ENCODE results near the gene GABRR3.

The GABRR3 gene

DNA sequence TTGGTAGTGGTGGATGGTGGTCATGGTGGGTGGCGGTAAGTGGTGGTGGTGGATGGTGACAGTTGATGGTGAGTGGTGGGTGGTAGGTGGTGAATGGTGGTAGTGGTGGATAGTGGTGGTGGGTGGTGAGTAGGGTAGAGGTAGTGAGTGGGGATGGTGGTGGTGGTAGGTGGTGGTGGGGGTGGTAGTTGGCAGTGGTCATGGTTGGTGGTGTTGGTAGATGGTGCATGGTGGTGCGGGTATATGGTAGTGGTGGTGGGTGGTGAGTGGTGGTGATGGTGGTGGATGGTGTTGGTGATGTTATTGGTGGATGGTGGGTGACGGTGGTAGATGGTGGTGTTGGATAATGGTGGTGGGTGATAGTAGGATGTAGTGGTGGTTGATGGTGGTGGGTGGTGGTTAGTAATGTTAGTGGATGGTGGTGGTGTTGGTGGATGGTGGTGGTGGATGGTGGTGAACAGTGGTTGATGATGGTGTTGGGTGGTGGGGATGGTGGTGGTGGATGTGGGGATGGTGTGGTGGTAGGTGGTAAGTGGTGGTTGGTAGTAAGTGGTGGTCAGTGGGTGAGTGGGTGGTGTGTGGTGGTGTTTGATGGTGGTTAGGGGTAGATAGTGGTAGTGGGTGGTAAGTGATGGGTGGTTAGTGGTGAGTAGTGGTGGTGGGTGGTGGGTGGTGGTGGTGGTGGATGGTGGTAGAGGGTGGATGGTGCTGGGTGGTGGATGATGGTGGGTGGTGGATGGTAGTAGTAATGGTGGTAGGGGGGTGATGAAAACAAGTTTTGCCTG is 46.1 kb downstream of the GABRR3 start:
- no peak for DNase-seq

DNA sequence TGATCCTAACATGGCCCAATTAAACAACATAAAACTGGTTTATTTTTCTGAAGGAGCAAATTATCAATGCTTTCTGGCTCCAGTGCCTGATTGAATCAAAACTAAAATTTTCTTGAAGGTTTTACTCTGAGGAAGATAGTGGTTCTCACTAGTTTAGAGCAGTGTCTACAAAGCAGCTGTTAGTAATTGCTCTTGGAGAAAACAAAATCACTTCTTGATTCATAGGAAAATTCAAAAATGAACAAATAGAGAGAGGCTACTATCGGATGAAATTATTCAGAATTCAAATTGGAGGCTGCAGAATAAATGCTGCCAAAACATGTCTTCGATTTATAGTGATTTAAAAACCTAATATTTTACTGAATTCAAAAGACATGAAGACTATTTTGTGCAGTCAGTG is 47.8 kb downstream of the GABRR3 start:
- no peak for DNase-seq

DNA sequence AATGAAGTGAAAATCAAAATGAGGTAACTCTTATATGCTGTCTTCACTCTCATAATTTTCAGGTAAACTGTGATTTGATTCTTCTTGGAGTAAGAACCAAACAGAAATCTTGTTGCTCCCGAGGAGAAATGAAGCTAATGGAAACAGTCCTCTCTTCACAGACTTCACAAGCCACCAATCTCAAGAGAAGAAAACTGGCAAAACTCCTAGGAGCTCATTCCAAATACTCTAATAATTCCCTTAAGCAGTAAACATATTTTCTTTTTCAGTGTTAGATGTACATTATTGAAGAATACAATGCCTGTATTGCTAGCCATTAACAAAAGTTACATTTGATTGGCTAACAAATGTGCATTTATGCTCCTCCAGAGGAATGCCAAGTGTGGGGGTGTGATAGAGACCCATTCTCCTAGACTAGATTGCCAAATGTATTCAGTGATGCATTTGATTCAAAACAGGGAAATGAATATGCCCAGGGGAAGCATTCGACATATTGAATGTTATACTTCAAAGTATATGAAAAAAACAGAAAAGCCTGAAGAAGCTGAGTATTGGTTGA is 51.1 kb downstream of the GABRR3 start:
- no peak for DNase-seq

- DNase-seq: no peak
Observed at GRCh38 chr3:97981886-97982285, 53.2 kb downstream of the GABRR3 start.

GRCh38 chr3:97979610-97980009 is 55.5 kb downstream of the GABRR3 start:
- no peak for DNase-seq

GRCh38 chr3:97975466-97975865 is 59.6 kb downstream of the GABRR3 start:
- DNase-seq: no peak

- DNase-seq: no peak
Observed at GRCh38 chr3:97974996-97975395, 60.1 kb downstream of the GABRR3 start.

GRCh38 chr3:97972976-97973375 is 62.1 kb downstream of the GABRR3 start:
- DNase-seq: no peak

GRCh38 chr3:97971679-97972567 is 63.2 kb downstream of the GABRR3 start, which contains the start of gene RIOX2:
Gene RIOX2, minus strand, starts transcription at chr3:97972431. Its CDS starts 4,838 bp downstream, at chr3:97967593.
- DNase-seq: peak; percentile 91

GRCh38 chr3:97970956-97971620 is 64.0 kb downstream of the GABRR3 start:
- DNase-seq: no peak

DNA sequence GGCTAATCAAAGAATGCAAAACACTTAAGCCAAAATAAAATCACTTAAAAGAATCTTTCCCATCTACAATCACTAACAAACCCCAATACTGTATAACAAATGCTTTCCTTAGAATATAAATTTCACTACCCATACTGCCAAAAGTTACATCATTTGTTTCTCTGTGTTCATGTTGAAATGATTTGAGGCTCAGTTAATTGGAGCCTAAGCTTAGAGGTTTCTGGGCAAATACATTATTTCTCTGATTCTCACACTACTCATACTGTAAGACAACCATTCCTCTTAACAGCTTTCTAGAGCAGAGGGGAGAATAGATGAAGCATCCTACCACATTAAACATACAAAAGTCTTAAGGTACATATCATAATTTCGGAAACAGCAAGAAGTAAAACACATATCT is 65.0 kb downstream of the GABRR3 start:
- DNase-seq: no peak

DNA sequence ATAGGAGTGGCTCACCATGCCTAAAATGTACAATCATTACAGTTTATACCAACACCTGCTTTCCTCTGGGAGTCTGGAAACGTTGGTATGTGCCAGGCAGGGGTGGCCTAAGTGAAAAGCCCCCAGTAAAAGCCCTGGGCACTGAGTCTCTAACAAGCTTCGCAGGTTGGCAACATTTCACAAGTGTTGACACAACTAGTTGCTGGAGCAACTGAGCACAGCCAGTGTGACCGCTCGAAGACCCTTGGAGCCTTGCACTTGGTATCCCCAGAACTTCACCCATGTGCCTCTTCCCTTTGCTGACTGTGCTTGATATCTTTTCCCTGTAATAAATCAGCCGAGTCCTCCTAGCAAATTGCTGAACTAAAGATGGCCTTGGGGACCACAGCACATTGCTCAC is 65.6 kb downstream of the GABRR3 start:
- no peak for DNase-seq

DNA sequence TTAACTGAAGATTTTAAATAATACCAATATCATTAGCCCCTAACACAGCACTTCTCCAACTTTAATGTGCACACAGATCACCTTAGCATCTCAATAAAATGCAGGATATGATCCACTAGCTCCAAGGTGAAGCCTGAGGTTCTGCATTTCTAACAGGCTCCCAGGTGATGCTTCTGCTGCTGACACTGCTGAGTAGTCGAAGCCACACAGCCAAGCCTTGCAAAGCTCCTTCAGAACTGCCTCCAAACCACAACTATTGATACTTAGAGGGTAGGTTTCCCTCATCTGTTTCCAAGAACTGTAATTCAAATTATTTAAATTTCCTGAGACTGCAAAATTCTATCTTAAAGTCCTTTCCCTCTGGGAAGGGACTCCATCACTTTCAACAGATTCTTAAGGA is 66.7 kb downstream of the GABRR3 start:
- no peak for DNase-seq

DNA sequence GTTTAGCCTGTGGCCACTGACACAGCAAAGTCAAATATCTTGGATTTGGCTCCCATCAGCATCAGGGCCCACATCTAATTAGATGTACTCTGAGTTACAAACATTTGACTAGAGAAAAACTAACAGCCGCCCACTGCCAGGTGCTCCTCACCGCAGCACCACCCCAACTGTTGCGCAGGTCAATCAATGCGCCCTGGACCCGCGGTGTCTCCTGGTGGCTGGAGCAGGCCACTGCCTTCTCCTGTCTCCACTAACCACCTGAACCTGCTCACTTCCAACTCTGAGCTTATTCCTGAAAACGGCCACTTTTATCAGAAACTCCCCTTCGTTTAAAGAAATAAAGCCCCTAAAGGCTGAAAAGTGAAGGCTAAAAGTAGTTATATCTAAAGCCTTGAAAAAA is 67.1 kb downstream of the GABRR3 start:
- no peak for DNase-seq

DNA sequence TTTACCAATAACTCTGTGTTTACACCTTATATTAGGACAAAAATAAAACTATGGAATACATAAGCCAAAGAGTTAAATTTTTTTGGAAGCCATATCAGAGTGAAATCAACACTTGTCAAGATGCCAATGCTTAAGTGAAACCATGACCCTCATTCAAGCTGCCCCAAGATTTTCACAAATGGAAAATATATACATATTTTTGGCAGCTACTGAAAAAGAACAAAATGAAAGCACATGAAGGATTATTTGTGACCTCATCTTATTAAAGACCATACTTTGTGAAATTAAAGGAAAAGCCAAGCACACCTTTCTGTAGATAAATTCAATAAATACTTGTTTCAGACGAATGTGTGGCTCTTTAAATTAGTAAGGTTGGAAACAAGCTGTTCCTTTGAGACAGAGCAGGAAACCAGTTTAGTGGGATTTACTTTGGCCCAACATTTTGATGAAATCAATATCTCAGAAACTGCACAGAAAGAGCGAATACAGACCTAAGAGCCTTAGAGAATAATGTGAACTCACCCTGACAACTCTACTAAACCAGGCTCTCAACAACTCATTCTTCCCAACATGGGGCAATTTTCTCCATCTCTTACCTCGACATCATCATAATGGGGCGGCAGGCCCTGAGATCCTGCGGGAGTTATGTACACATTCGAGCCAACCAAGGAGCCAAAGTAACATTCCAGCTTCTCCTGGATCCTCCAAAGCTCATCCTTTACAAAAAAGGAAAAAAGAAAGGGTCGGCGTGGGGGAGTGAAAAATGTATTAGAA is 73.9 kb downstream of the GABRR3 start:
- no peak for DNase-seq

DNA sequence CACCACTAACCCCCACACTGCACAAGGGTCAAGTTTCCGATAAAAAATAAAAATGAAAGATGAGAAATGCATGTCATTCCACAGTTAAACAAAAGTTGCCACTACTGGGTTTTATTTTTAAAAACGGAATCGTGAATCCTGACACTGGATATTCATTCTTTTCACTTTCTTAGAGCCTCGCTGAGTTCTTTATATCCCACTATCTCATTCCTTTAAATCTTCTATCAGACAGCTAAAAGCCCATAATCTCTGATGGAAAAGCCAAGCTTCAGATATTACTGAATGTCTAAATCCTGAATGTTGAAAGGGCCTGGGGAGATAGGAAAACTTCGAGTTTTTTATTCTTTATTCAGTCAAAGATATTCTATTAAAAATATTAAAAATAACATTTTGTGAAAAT is 74.6 kb downstream of the GABRR3 start:
- no peak for DNase-seq

DNA sequence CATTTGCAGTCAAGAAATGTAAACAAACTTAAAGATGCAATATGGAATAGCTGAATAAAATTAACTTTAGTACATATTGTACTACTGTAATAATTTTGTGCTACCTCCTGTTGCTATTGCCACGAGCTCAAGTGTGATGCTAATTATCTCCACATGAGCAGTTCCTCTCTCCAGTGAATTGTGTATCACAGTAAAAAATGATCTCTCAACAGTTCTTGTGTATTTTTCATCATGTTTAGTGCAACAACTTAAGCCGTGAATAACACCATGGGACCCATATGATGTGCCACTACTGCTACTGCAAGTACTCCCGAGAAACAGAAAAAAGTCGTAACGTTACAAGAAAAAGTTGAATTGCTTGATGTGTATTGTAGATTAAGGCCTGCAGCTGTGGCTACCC is 75.2 kb downstream of the GABRR3 start:
- DNase-seq: no peak

GRCh38 chr3:97958796-97959195 is 76.3 kb downstream of the GABRR3 start:
- DNase-seq: no peak

DNA sequence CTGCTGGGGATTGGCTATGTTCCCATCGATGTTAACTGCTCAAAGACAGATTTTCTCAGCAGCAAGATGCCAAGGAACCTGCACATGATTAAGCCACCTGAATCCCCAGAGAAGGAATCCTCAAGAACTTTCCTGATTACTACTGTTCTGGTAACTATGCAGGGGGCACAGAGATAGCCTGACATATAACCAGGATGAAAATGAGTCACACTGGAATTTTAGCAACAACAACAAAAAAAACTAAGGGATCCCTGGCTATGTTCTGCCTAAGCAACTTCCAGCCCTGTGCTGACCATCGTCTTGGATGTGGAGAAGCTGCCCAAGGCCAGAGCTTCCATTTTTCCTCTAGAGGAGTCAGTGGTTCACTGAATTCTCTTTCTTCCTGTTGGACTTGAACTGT is 76.7 kb downstream of the GABRR3 start:
- DNase-seq: no peak

- no peak for DNase-seq
Observed at GRCh38 chr3:97957617-97958311, 77.4 kb downstream of the GABRR3 start.

- DNase-seq: no peak
Observed at GRCh38 chr3:97956051-97956450, 79.1 kb downstream of the GABRR3 start.

Data from activated effector memory CD4-positive, alpha-beta T cell treated with anti-CD3 and anti-CD28 coated beads, Interleukin-2, amount 50 U/mL, for 16 hours (primary cell).